HEK293 (cell line): ENCODE measurements around the gene PTPRN2.

Experiments used
- CTCF ChIA-PET: fragments of 350-600 bp; formaldehyde crosslinking; extraction: SDS; loops from one replicate; lab custom pipeline; 2021; ENCODE audit warnings: antibody characterized with exemption; lab: Yijun Ruan, JAX
- POLR2A ChIA-PET: fragments of 300-600 bp; formaldehyde crosslinking; extraction: SDS; loops from one replicate; lab custom pipeline; 2020; ENCODE audit warnings: antibody characterized with exemption, inconsistent platforms; lab: Yijun Ruan, JAX
- H3K27ac ChIP-seq: fragments of 200-500 bp; sonication (Bioruptor generic); 2 replicates; pipeline ENCODE4 v1.5.1; 2014; ENCODE audit warnings: low read depth, low read length, control low read depth, inconsistent platforms; ENCODE audit errors: extremely low read depth
- H3K36me3 ChIP-seq, 2 experiments: fragments of 200-500 bp in 1 of 2; sonication (Bioruptor generic) in 1 of 2; 1 replicate in 1 of 2; 2 replicates in 1 of 2; pipeline ENCODE4 v1.5.1; 2014 to 2017; ENCODE audit warnings: inconsistent platforms in 2 of 2, low read length in 2 of 2; ENCODE audit not compliant: control insufficient read depth in 2 of 2, insufficient read depth in 1 of 2
- H3K4me1 ChIP-seq: fragments of 200-500 bp; sonication (Bioruptor generic); 2 replicates; pipeline ENCODE4 v1.5.1; 2014; ENCODE audit warnings: mild to moderate bottlenecking, low read length, inconsistent platforms; ENCODE audit not compliant: control insufficient read depth, insufficient read depth
- H3K4me3 ChIP-seq: 2 replicates; pipeline ENCODE4 v1.5.1; 2011; ENCODE audit warnings: low read depth, mild to moderate bottlenecking, control low read depth, low read length, moderate library complexity
- H3K9me3 ChIP-seq: fragments of 200-500 bp; sonication (Bioruptor generic); 2 replicates; pipeline ENCODE4 v1.5.1; 2014; ENCODE audit warnings: low read depth, low read length, inconsistent platforms; ENCODE audit not compliant: control insufficient read depth, insufficient read depth
- EGR2 ChIP-seq: fragments of 450-650 bp; formaldehyde crosslinking; IDR thresholded peaks from 2 replicates; pipeline ENCODE4 v1.5.1; 2016; ENCODE audit warnings: low read depth, missing biosample characterization, missing genetic modification characterization
- FEZF1 ChIP-seq: fragments of 450-650 bp; formaldehyde crosslinking; IDR thresholded peaks from 2 replicates; pipeline ENCODE4 v1.5.1; 2016; ENCODE audit warnings: missing biosample characterization, missing genetic modification characterization
- GLIS1 ChIP-seq: fragments of 450-650 bp; formaldehyde crosslinking; IDR thresholded peaks from 2 replicates; pipeline ENCODE4 v1.5.1; 2016; ENCODE audit warnings: missing biosample characterization, missing genetic modification characterization
- MZF1 ChIP-seq: fragments of 450-650 bp; formaldehyde crosslinking; IDR thresholded peaks from 2 replicates; pipeline ENCODE4 v1.5.1; 2017; ENCODE audit warnings: missing biosample characterization, missing genetic modification characterization, borderline replicate concordance
- PRDM2 ChIP-seq: fragments of 450-650 bp; formaldehyde crosslinking; IDR thresholded peaks from 2 replicates; pipeline ENCODE4 v1.5.1; 2016; ENCODE audit warnings: missing biosample characterization, missing genetic modification characterization, borderline replicate concordance
- TRIM28 ChIP-seq: IDR thresholded peaks from 2 replicates; pipeline ENCODE4 v1.6.1; 2011; ENCODE audit warnings: low read length, control low read depth, borderline replicate concordance
- ZNF146 ChIP-seq: fragments of 450-650 bp; formaldehyde crosslinking; IDR thresholded peaks from 2 replicates; pipeline ENCODE4 v1.5.1; 2016; ENCODE audit warnings: missing biosample characterization, missing genetic modification characterization
- ZNF157 ChIP-seq: fragments of 450-650 bp; formaldehyde crosslinking; IDR thresholded peaks from 2 replicates; pipeline ENCODE4 v1.5.1; 2016; ENCODE audit warnings: missing biosample characterization, missing genetic modification characterization
- ZNF184 ChIP-seq: fragments of 450-650 bp; IDR thresholded peaks from 2 replicates; pipeline ENCODE4 v1.5.1; 2018; ENCODE audit warnings: missing biosample characterization, mild to moderate bottlenecking, missing genetic modification characterization
- ZNF311 ChIP-seq: fragments of 450-650 bp; formaldehyde crosslinking; IDR thresholded peaks from 2 replicates; pipeline ENCODE4 v1.5.1; 2017; ENCODE audit warnings: missing biosample characterization, missing genetic modification characterization, borderline replicate concordance
- ZNF571 ChIP-seq: fragments of 450-650 bp; formaldehyde crosslinking; IDR thresholded peaks from 2 replicates; pipeline ENCODE4 v1.5.0; 2017; ENCODE audit warnings: missing biosample characterization, missing genetic modification characterization
- ZNF585B ChIP-seq: fragments of 450-650 bp; formaldehyde crosslinking; IDR thresholded peaks from 2 replicates; pipeline ENCODE4 v1.5.1; 2016; ENCODE audit warnings: missing biosample characterization, missing genetic modification characterization
- ZNF660 ChIP-seq: fragments of 450-650 bp; IDR thresholded peaks from 2 replicates; pipeline ENCODE4 v1.5.1; 2018; ENCODE audit warnings: missing biosample characterization, mild to moderate bottlenecking, missing genetic modification characterization
- ZNF768 ChIP-seq: fragments of 450-650 bp; formaldehyde crosslinking; IDR thresholded peaks from 2 replicates; pipeline ENCODE4 v1.5.1; 2018; ENCODE audit warnings: missing biosample characterization, mild to moderate bottlenecking, missing genetic modification characterization
- ZNF776 ChIP-seq: fragments of 450-650 bp; formaldehyde crosslinking; IDR thresholded peaks from 2 replicates; pipeline ENCODE4 v1.5.0; 2017; ENCODE audit warnings: missing biosample characterization, missing genetic modification characterization, borderline replicate concordance
- ZXDB ChIP-seq: fragments of 450-650 bp; formaldehyde crosslinking; IDR thresholded peaks from 2 replicates; pipeline ENCODE4 v1.5.1; 2016; ENCODE audit warnings: missing biosample characterization, missing genetic modification characterization
- TF ChIP-seq, protein P1 (sequence below): fragments of 450-650 bp; formaldehyde crosslinking; IDR thresholded peaks from 2 replicates; pipeline ENCODE4 v1.5.1; 2017; ENCODE audit warnings: missing biosample characterization, missing genetic modification characterization
- TF ChIP-seq, protein P2 (sequence below): fragments of 450-650 bp; formaldehyde crosslinking; IDR thresholded peaks from 2 replicates; pipeline ENCODE4 v1.5.1; 2017; ENCODE audit warnings: missing biosample characterization, missing genetic modification characterization
- TF ChIP-seq, protein P3 (sequence below): fragments of 450-650 bp; formaldehyde crosslinking; IDR thresholded peaks from 2 replicates; pipeline ENCODE4 v1.5.1; 2017; ENCODE audit warnings: missing biosample characterization, missing genetic modification characterization

PTPRN2 gene

DNA sequence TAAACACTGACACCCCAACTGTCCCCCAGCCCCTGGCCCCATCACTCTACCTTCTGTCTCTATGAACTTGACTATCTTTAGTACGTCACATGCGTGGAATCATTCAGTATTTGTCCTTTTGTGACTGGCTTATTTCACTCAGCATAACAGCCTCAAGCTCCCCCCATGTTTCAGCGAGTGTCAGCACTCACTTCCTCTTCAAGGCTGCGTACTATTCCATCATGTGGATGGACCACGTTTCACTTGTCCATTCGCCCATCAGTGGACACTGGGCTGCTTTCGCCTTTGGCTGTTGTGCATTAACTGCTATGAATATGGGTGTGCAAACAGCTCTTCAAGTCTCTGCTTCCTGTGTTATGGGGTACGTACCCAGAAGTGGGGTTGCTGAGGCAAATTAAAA is 100.7 kb downstream of the PTPRN2 start:
- H3K4me1 ChIP-seq, result no peaks in the 10 kb centered on the region
- ChIA-PET CTCF (no interaction called here), POLR2A (no interaction called here)
- no peaks in the 10 kb centered on the region for H3K9me3 ChIP-seq
- no peak for TF ChIP-seq ZNF184 (tag by site-specific recombination)
- no peak for TF ChIP-seq FEZF1 (tag by site-specific recombination)
- no peak for TF ChIP-seq ZNF768 (tag by site-specific recombination)
- TF ChIP-seq, protein P1, sequence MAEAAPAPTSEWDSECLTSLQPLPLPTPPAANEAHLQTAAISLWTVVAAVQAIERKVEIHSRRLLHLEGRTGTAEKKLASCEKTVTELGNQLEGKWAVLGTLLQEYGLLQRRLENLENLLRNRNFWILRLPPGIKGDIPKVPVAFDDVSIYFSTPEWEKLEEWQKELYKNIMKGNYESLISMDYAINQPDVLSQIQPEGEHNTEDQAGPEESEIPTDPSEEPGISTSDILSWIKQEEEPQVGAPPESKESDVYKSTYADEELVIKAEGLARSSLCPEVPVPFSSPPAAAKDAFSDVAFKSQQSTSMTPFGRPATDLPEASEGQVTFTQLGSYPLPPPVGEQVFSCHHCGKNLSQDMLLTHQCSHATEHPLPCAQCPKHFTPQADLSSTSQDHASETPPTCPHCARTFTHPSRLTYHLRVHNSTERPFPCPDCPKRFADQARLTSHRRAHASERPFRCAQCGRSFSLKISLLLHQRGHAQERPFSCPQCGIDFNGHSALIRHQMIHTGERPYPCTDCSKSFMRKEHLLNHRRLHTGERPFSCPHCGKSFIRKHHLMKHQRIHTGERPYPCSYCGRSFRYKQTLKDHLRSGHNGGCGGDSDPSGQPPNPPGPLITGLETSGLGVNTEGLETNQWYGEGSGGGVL (tag by site-specific recombination), result no peak
- no peak for TF ChIP-seq ZNF776
- TF ChIP-seq ZNF146 (tag by site-specific recombination), result peak; percentile 81
- TF ChIP-seq, protein P2, sequence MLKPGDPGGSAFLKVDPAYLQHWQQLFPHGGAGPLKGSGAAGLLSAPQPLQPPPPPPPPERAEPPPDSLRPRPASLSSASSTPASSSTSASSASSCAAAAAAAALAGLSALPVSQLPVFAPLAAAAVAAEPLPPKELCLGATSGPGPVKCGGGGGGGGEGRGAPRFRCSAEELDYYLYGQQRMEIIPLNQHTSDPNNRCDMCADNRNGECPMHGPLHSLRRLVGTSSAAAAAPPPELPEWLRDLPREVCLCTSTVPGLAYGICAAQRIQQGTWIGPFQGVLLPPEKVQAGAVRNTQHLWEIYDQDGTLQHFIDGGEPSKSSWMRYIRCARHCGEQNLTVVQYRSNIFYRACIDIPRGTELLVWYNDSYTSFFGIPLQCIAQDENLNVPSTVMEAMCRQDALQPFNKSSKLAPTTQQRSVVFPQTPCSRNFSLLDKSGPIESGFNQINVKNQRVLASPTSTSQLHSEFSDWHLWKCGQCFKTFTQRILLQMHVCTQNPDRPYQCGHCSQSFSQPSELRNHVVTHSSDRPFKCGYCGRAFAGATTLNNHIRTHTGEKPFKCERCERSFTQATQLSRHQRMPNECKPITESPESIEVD (tag by site-specific recombination), result no peak
- H3K36me3 ChIP-seq, result no peaks in the 10 kb centered on the region
- H3K27ac ChIP-seq, result no peak overlapping the region
- H3K4me3 ChIP-seq, result no peak overlapping the region

DNA sequence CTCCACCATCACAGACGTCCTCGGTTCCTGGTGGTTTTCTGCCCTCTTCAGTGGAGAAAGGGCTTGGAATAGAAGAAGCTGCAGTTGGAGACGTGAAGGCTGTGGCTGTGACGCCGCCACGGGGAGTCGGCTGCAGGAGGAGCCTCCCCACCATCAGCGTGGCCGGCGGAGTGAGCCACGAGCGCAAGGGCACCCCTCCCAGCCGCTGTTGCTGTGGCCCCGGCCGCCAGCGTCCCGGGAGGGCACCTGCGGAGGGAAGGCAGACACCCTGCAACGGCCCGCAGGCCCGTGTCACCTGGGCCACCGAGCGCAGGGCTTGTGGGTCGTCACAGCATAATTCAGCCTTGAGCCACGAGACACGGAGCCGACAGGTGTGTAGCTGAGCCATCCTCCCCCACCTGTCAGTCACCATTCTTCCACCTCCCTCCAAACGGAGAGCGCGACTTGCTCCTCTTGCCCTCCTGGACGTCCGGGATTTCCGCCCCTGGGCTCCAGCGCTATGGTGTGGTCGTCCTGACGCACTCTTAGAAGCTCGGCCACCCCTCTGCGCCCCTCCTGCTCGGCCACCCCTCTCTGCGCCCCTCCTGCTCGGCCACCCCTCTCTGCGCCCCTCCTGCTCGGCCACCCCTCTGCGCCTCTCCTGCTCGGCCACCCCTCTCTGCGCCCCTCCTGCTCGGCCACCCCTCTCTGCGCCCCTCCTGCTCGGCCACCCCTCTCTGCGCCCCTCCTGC is 102.7 kb downstream of the PTPRN2 start:
- H3K4me3 ChIP-seq, result no peak overlapping the region
- no peak overlapping the region for H3K27ac ChIP-seq
- H3K9me3 ChIP-seq, result no peaks in the 10 kb centered on the region
- H3K36me3 ChIP-seq, result no peaks in the 10 kb centered on the region
- H3K4me1 ChIP-seq, result no peaks in the 10 kb centered on the region
- CTCF ChIA-PET, result no interaction called here
- TF ChIP-seq ZXDB, result no peak
- TF ChIP-seq GLIS1 (tag by site-specific recombination), result no peak
- no peak for TF ChIP-seq ZNF157
- TF ChIP-seq EGR2, result no peak
- TF ChIP-seq TRIM28, result no peak
- no peak for TF ChIP-seq PRDM2 (tag by site-specific recombination)
- no peak for TF ChIP-seq ZNF660
- TF ChIP-seq ZNF571, result no peak
- TF ChIP-seq, protein P3, sequence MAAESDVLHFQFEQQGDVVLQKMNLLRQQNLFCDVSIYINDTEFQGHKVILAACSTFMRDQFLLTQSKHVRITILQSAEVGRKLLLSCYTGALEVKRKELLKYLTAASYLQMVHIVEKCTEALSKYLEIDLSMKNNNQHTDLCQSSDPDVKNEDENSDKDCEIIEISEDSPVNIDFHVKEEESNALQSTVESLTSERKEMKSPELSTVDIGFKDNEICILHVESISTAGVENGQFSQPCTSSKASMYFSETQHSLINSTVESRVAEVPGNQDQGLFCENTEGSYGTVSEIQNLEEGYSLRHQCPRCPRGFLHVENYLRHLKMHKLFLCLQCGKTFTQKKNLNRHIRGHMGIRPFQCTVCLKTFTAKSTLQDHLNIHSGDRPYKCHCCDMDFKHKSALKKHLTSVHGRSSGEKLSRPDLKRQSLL (tag by site-specific recombination), result no peak
- TF ChIP-seq ZNF585B (tag by site-specific recombination), result no peak
- no peak for TF ChIP-seq ZNF311 (tag by site-specific recombination)
- TF ChIP-seq MZF1 (tag by site-specific recombination), result no peak
- POLR2A ChIA-PET, result no interaction called here
